Measurements from ENCODE around the gene LMBR1.

LMBR1 gene

DNA sequence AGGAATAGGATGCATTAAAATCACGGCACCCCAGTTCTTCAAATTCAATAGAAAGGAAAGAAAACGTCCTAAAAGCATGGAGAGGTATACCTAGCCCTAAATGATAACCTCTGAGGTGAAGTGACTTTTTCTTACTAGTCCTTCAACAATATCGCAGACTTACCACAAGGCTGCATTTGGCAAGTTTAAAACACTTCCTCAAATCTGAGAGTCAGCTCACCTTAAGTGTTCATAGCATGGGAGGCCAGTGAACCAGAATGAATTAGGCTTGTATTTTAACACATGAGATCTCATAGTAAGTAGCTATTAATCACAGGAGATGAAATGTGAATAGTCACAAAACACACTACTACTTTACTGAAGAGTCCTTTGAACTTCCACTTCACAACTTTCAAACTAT lies 128.2 kb downstream of the LMBR1 start:
- in situ Hi-C loops (cut with MboI; ENCODE audit: low sequenced_read_pairs), result no loop called here

DNA sequence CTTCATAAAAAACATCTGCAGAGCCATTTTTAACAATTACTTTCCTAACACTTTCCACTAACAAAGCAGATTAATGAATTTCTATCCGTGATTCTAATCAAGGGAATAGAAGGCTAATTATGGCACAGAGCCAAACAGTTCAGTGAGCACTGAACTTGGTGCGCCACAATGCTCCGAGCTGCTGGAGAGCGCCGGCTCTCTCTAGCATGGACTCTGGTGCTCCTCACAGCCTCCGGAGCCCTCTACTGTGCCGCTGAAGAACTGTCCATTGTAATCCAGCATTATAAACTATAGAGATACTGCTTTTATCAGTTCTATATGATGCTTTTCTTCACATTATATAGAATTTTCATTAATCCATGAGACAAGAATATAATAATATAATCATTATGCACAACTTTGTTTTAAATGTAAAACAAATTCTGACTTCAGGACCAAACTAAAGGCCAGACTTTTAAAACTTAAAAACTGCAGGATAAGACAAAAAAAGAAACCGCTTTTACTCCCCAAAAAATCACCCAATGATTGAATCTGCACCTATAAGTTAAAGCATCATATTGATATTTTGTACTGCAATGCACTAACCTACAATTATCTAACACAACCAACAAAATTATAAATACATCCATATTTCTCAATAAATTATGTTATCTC lies 128.8 kb downstream of the LMBR1 start:
- in situ Hi-C loops (cut with MboI; ENCODE audit: low sequenced_read_pairs), result no loop called here

DNA sequence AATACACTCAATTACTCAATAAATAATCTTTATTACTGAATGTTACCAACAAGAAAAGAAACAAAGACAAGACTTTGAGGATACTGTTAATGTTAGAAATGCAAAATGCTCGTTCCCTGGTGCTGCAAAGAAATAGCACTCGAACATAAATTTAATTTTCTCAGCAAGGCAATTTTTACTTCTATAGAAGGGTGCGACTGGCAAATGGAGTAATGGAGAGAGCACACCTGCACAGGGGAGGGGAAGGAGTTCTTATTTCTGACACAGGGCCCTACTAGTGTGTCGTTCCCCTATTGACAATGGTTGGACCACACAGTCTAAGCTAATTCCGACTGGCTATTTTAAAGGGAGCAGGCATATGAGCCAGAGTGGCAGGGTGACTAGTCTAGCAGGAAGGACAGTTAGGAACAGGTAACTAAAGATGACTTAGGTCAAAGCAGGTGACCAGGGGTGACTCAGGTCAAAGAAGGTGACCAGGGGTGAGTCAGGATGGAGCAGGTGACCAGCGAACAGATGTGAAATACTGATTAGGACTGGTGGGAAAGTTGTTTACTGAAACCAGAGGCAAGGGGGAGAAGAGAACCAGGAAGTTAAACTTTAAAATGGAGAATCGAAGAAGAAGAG lies 133.3 kb downstream of the LMBR1 start:
- in situ Hi-C loops (cut with MboI; ENCODE audit: low sequenced_read_pairs), result no loop called here

DNA sequence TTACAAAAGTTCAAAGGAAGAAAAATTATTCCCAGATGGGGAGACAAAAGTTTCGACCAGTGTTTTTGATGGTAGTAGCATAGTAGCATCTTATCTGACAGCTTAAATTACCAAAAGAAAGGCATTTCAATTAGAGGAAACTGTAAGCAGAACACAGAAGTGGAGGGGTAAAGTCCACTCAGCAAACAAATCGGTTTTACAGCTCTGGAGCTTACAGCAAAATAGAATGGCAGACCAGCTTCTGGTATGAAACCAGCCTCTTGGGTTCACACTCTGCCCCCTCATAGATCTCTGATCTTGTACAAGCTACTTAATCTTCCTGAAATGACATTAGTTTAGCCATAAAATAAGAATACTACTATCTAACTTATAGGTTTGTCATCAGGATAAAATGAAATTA lies 133.8 kb downstream of the LMBR1 start:
- in situ Hi-C loops (cut with MboI; ENCODE audit: low sequenced_read_pairs), result no loop called here

DNA sequence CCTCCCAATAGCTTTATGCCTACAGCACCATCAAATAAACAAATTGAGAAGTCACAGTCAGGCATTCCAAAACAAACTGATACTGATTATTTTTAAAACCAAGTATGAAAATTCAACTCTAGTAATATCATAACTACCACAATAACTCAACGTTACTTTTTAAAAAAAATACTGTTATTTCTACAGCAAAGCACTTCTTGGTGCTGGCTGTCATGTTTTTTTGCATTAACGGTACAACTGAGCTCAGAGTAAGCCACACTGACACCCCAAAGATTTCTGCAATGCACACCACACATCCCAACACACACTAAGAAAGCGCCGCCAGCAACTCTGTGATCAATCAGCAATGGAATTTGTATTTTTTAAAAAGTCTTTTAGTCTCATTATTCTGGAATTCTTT lies 138.8 kb downstream of the LMBR1 start:
- in situ Hi-C loops (cut with MboI; ENCODE audit: low sequenced_read_pairs), result no loop called here

DNA sequence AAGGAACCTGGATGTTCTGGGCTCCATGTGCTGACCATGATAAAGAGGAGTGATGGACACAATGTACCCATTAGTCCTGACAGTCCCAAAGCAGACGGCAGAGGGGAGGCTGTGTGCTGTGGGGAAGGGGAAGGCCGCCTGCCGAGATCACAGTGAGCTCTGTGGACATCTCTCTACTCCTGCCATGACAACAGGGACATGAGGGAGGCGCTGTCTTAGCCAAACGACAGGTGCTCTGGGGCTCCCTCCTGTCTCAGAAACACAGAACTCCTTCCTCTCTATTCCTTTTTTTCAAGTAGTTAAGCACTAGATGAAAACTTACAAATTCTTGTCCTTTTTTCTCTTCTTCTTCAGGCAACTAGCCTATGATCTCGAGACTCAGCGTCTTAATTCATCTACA lies 139.4 kb downstream of the LMBR1 start:
- in situ Hi-C loops (cut with MboI; ENCODE audit: low sequenced_read_pairs), result no loop called here

DNA sequence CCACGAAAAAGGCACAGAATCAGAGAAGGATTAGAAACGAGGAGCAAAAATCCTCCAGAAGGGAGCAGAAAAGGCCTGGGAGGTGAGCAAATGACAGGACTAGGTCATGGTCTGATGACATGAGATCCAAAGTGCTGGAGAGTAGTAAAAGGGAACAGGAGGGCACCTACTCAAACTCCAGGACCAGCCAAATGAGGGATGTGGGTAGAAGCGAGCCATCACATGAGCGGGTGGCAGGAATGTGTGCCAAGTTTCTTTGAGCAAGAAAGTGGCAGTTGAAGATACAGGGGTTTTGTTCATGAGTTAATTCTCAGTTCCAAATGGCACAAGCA lies 139.8 kb downstream of the LMBR1 start:
- in situ Hi-C loops (cut with MboI; ENCODE audit: low sequenced_read_pairs), result no loop called here

DNA sequence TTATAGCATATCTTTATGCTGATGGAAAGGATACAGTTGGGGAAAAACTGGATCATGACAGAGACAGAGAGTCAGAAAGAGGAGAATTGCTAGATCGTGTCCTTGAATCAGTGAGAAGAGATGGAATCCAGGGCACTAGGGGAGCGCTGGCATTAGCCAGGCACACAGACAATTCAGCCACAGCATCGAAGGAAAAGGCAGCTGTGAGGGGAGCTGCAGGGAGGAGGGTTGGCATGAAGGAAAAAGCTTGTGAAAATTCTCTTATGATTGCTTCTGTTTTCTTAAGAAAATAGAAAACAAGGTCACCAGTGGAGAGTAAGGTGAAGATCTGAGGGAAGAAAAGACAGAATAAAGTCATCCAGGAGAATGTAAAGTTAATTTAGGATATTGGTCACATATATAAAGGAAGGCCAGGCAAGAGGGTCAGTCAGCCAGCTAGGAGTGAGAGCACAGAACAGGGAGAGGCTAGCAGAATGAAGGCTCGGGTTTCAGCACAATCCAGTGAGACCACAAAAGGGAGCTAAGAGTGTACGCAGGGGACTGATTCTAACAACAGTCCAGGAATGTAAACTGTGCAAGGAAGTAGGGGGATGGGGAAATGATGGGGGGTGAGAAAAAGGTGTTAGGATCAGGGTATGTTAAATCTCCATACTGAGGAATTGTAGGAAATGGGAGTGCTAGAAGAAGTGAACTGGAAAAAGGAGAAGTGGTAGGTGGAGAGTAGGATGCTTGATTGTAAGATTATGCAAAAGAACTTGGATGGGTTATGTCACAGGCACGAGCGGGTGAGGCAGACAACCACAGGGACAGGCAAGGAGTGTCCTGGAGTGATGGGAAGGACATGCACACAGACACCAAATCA lies 140.4 kb downstream of the LMBR1 start:
- in situ Hi-C loops (cut with MboI; ENCODE audit: low sequenced_read_pairs), result no loop called here

DNA sequence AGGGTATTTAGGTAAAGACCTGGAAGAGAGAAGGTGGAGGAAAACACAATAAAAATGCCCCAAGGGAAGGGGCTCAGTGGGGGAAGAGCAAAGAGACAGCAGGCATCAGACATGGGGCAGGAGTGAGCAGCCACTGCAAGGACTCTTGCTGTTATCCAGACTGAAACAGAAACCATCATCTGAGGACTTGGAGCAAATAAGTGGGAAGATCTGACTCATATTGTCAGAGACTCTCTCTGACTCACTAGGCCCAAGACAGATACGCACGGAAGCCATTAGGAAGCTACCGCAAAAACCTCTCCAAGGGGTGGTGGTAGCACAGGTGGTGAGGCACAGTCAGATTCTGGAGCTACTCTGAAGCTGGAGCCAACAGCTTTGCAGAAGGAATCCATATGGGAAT lies 141.7 kb downstream of the LMBR1 start:
- in situ Hi-C loops (cut with MboI; ENCODE audit: low sequenced_read_pairs), result no loop called here

DNA sequence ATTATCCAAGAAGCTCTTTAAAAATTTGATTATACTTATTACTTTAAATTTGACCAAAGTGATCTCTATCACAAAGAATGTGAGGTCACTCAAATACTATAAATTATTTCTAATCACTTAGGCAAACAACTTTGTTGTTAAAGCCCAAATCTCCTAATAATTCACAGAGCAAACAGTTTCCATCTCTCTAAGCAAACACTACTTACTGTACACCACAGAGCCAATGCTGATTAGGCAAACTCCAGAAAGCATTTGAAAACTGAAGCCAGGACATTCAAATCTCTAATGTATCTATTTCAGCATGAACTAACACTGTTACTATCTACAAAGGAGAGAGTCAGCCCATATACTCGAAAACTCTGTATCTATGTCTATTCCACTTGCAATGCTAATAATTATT lies 145.3 kb downstream of the LMBR1 start:
- in situ Hi-C loops (cut with MboI; ENCODE audit: low sequenced_read_pairs), result no loop called here

DNA sequence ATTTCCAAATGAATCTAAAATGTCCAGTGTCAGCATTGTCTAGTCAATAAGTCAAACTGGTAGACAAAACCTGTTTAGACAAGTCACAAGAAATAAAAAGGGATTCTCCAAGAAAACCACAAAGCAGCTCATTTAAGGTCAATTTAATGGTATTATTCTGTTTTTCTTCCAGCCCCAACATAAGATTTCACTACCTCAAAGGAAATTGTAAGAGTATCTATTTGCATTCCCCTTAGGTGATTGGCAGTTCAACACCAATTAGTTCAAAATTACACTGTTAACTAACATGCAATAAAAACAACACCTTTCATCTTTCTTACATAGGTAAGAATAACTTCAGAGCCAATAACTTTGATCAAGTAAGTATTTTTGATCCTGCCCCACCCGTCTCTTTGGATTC lies 146.1 kb downstream of the LMBR1 start:
- in situ Hi-C loops (cut with MboI; ENCODE audit: low sequenced_read_pairs), result no loop called here

DNA sequence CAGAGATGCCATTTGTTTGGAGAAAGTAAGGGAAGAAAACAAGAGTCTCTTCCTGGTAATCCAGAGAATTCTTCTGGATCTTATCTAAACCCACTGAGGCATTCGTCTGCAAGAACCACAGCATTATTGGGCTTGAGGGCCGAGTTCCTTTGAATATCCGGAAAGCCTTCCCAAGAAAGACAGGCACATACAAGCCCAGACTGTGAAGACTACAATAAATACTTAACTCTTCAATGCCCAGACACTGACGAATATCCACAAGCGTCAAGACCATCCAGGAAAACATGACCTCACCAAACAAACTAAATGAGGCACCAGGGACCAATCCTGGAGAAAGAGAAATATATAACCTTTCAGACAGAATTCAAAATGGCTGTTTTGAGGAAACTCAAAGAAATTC lies 153.4 kb downstream of the LMBR1 start:
- in situ Hi-C loops (cut with MboI; ENCODE audit: low sequenced_read_pairs), result no loop called here

DNA sequence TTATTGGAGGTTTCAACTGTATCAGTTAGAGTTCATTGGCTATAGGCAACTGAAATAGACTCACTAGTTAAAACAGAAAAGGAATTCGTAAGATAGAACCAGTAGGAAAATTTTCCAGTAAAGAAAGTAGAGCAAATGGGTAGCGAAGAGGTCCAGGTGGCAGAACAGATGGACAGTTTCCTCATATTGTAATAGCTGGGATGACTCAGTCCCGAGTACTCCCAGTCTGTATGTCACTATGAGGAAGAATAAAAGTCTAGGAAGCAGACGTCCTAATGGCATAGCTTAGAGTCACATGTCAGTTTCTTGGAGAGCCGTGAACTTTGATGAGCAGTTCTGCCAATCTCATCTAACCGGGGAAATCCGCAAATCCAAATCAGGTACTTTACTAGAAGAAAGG lies 157.1 kb downstream of the LMBR1 start:
- in situ Hi-C loops (cut with MboI; ENCODE audit: low sequenced_read_pairs), result no loop called here

DNA sequence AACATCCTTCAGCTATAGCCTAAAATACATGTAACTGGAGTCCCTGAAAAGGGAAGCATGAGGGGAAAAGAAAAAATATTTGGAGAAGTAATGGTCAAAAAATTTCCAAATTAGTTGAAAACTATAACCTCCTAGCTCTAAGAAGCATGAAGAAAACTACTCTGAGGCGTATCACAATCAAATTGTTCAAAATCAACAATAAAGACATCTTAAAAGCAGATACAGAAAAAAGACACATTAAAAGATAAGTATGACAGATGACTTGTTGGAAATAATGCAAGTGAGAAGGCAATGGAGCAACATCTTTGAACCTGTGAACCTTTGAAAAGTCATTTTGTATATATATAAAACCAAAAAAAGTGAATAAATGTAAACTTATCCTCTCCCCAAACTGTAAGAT lies 159.3 kb downstream of the LMBR1 start:
- in situ Hi-C loops (cut with MboI; ENCODE audit: low sequenced_read_pairs), result no loop called here

DNA sequence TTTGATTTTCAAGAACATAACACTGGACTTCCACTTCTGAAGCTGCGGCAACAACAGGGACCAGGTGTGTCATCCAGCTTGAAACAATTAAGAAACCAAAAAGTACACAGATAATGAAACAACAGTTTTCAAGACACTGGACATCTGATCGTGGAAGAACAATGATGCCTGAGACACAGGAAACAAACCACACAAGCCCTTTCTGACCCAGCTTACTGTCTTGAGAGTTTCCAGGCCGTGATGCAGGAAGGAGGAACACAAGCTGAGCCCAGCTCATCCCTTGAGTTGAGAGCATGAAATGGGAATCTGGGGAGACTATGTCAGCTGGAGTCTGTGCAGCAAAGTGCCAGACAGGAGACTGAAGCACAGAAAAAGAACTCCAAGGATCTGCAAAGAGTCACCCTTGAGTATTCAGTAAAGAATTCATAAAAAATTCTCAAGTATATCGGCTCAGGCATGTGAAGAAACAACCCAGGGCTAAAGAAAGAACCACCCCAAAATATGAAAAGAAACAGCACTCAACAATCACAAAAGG lies 160.8 kb downstream of the LMBR1 start:
- in situ Hi-C loops (cut with MboI; ENCODE audit: low sequenced_read_pairs), result no loop called here

DNA sequence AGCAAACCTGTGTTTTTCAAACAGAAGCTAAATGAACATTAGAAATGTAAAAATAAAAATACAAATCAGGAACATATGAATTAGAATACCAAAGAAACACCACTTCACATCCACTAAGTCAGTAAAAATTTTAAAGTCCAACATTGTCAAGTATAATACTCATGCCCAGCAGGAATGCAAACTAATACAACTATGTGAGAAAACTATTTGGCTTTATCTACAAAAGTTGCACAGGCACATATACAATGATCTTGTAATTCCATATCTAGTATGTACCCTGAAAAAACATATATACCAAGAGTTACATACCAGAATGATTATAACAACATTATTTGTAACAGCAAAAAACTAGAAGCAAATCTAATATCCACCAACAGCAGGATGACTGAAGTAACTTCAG lies 161.3 kb downstream of the LMBR1 start:
- in situ Hi-C loops (cut with MboI; ENCODE audit: low sequenced_read_pairs), result no loop called here

DNA sequence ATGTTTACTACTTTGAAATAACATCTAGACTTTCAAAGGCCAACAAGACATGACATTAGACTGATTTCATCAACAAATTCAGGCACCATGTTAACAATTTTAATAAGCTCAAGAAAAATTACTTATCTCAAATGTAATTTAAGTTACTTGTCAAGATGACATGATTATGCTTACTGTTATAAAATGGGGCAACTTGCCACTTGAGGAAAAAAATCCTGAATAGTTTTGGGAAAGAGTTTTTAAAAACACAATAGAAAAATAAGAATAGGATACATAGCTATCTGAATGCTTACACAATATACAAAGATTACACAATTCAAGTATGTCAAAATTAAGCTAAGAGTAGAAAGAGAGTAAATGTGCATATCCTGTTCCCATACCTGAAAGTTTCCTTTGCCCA lies 167.0 kb downstream of the LMBR1 start:
- in situ Hi-C loops (cut with MboI; ENCODE audit: low sequenced_read_pairs), result no loop called here

DNA sequence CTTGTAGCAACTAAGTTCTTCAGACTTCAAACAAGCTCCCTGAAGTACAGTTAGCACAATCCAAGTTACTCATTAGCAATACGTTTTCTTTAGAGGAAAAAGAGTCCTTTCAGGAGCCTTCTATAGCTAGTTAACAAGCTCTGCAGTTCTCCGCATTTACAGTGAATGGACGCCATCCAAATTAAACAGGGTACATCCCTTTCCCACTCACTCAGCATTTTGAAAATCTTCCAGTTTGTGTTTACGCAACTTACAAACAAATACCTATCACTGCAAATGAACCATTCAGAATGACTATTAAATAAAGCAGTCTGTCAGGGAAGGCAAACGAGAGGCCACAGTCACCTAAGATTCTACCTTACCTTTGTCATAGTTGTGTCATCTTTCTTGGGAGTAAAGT lies 167.9 kb downstream of the LMBR1 start:
- in situ Hi-C loops (cut with MboI; ENCODE audit: low sequenced_read_pairs), result no loop called here

DNA sequence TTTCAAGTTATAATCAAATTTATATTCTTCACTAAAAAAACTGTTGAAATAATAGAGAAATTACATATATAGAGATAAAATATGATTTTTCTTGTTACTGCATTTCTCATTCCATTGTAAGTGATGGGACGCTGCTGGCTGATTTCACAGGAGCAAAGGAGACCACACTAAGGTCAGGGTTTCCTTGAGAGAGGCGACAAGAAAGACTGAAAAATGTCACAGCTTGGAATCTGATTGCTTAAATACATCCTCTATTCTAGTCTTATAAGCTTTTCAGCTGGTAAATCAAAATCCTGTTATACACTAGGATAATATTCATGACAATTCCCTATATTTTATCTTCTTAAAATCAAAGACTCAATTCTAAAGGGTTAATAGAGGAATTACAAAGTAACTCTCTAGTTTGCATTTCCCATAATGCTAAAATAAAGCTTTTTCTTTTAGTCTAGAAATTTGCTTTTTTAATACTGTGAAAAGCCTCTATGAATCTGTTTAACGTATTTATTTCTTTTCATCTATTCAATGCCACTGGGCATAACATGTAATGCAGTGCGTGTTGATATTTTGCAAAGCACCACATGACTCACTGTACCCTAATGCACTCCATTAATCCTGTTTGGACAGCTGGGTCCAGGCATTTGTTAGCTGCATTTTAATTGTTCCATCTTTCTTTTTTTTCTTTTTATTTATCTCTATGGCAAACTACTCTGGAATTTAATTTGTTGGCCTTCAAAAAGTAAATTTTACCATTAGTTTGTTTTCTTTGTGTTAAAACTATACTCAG lies 170.7 kb downstream of the LMBR1 start:
- in situ Hi-C loops (cut with MboI; ENCODE audit: low sequenced_read_pairs), result no loop called here

DNA sequence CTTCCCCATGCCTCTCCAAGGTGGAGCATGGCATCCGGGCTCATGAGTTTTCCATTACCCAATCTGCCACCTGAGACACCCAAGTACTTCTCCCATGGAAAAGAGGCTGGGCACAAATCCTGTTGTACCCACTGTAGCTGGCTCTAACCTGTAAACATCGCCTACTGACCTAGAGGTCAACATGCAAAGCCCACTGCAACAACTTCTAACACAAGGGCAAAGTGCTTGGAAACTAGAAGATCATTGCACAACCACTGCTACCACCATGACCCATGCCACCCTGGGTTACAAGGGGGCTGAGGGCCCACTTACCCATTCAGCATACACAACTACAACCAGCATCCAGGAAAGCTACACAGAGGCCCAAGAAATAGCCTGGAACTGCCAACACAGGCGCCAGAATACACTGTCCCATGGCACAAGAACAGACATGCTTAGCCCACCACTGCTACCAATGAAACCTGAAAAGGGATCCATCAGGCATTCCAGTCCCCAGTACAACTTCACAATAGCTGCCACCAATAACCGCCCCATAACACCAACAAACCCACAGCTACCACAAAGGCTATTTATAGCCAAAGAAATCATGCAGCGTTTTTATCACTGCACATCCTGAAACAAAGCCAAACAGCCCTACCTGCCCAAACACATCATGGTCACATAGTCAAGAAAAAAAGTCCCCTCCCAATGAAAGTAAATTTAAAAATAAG lies 189.1 kb downstream of the LMBR1 start:
- in situ Hi-C loops (cut with MboI; ENCODE audit: low sequenced_read_pairs), result no loop called here

DNA sequence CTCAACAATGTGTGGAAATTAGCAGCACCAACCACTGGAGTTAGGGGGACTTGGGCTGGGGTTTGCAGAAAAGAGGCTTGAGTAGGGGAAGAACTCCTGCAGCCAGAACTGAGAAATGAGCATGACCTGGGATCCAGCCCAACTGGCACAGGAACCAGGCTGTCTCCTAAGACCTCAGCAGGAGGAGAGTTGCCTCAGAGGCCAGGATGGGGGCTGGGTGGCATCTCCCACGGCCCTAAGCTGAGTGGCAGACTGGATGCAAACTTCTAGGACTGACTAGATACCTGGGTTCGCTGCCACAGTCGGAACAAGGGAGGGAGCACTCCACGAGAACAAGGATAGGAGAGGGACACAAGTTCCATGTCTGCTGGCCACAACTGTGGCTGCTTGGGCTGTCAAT lies 189.8 kb downstream of the LMBR1 start:
- in situ Hi-C loops (cut with MboI; ENCODE audit: low sequenced_read_pairs), result no loop called here
